GM21423 (cell line): ENCODE data around the gene ZBTB47.

Experiments used
- ATAC-seq: cut with Tn5 transposase; IDR thresholded peaks from one replicate; pipeline ENCODE4 v1.9.1; 2021; ENCODE audit warnings: mild to moderate bottlenecking, moderate library complexity; ENCODE audit not compliant: unreplicated experiment

ZBTB47 gene

DNA sequence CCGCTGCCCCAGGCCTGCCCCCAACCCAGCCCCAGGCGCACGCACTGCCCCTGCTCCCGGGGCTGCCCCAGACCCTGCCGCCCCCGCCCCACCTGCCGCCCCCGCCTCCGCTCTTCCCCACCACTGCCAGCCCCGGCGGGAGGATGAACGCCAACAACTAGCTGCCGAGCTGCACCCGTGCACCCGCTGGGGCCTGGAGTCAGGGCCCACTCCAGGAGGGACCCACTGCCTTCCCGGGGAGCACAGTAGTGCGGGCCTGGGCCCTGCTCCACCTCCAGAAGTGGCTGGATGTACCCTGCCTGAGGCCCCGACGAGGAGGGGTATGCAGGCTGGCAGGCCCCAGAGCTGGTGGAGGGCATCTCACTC lies 10.9 kb downstream of the ZBTB47 start:
- no peak for ATAC-seq

DNA sequence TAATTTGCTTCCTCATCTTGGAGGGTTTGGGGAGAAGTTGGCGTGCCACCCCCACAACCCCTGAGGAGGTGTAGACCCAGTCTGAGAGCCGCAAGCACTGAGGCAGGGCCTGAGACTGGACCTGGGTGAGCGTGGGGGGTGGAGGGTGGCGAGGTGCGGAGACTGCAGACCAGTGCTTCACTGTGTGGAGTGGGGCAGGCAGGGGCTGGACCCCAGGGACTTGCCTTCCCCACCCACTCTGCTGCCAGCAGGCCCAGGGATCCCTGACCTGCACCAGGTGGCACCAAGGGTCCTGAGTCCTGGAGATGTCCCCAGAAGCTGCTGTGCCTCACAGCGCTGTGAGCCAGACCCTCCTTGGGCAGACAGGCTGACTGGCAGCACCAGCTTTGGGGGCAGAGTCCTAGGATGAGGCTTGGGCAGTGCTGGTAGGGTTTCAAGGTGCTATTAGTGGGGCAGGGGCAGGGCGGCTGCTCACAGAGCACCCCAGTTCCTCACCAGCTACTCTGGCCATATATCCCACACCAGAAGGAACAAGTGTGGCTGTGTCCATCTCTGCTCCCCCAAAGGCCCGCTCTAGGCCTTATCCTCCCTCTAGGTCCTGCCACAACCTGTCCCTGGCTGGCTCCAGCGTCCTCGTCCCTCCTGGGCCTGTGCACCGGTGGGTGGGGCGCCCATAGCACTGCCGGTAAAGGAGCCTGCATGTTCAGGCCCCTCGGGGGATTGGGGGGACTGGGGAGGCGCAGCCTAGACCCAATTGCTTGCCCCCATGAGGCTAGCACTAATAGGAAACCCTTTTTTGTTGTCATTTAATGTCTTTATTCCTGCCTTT lies 11.8 kb downstream of the ZBTB47 start:
- ATAC-seq, result no peak

DNA sequence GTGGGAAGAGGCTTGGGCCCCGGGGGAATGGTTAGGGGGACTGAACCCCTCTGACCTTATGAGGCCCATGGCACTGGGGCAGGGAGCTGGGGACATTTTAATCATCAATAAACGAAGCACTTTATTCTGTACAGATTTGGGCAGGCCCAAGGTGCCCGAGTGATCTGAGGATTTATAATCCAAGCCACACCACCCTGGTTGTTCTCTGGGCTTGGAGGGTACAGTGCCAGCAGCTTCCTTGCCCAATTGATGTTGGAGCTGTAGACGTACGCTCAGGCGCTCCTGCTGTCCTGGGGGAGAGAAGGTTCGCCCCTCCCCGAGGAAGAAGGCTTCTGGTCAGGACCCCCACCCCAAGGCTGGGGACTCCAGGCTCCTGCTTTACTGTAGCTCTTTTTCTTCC lies 12.5 kb downstream of the ZBTB47 start:
- no peak for ATAC-seq

DNA sequence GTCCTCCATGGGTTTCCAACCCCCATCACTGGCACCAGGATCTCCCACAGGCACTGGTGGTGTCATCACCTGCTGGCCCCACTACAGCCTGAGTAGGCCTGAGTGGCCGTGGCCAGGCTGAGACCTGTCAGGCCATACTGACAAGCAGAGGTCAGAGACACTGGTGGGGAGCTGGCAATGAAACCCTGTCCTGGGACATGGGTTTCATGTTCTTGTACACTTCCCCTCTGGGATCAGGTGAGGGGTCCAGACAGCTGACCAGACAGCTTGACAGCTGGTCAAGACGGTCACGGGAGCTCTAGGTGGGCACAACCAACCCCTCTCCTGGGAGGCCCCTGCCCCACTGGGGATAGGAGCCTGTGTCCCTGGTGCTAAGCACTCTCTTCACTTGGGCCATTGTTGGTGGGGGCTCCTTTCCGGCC lies 13.1 kb downstream of the ZBTB47 start:
- ATAC-seq, result no peak

DNA sequence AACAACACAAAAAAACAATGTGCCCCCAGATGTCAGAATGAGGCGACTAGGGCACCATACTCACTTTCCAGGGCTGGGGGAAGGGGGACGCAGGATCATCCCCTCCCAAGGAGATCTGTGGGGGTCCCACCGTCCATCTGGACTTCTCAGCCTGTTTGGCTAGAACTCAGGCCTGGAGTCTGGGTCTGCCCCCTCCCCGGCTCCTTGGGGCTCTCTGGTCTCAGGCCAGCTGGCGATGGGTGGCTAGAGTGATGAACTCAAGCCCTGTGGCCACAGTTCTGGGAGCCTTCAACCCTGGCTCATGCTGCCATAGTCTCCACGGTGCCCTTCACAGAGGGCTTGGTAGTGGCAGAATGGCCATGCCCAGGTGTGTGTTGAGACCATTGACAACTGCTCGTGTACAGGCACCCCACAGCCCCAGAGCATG lies 13.6 kb downstream of the ZBTB47 start:
- ATAC-seq, result no peak

DNA sequence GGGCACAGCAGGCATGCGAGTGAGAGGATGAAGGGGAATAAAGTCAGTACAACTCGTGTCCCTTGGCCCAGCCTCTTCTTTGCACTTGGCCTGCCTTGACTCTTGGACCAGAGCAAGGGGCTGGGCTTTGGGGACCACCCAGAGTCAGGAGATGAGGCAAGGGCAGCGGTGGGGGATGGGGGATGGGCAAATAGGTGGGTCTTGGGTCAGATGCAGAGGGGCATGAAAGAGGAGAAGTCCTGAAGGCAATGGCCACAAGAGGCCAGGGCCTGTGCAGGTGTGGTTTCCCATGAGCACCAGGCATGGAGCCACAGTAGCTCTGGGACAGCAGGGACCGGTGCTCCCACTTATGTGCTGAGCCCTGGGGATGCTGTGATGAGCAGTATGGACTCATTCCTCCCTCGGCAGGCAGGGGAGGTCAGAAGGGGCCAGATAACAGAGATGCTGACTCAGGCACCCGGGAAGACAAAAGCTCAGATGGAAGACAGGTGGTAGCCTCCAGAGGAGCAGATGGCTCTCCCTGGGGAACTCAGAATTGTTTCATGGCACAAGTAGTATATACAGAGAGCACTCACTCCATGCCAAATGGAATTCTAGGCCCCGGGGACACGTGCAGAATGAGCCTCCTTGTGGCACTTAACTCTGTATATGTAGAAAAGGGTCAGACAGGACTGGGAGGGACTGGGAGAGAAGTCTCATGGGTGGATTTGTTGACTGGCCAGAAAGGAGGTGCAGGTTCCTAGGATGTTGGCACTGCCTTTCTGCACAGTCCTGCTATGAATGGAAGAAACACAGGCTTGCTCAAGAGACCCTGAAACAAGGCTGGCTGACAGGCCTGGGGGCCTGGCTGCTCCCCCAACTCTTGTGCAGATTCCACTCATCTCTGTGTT lies 14.3 kb downstream of the ZBTB47 start:
- no peak for ATAC-seq

DNA sequence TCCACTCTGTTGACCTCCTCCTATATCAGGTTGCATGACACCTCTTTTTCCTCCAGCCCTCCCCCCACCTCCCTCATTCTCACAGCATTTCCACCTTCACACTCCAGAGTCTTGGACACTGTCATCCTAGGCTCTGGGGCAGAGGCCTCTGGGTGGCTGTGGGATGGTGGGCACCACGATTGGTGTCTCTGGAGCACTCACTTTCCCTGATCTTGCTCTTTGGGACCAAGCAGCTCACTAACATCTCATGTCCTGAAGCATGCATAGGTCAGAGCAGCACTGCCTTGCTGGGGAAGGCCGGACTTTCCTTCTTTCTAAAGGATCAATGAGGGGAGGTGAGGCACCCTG lies 14.9 kb downstream of the ZBTB47 start:
- ATAC-seq, result no peak

DNA sequence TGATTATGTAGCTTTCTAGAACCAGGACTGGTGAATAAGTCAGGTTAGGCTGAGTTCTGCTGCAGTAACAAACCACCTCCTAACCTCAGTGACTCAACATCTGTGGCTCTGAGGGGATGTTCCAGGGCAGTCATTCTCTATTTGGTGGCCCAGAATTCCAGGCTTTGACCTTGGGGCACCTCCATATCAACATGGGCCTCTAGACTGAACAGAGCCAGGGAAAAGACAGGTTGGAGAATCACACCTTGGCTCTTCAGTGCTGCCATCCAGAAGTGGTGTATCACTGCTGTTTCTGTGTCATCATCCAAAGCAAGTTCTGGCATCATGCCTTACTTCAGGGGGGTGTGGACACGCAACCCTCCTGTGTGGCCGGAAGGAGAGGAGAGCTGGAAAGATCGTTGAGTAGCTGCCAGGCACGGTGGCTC lies 15.3 kb downstream of the ZBTB47 start:
- ATAC-seq, result no peak

DNA sequence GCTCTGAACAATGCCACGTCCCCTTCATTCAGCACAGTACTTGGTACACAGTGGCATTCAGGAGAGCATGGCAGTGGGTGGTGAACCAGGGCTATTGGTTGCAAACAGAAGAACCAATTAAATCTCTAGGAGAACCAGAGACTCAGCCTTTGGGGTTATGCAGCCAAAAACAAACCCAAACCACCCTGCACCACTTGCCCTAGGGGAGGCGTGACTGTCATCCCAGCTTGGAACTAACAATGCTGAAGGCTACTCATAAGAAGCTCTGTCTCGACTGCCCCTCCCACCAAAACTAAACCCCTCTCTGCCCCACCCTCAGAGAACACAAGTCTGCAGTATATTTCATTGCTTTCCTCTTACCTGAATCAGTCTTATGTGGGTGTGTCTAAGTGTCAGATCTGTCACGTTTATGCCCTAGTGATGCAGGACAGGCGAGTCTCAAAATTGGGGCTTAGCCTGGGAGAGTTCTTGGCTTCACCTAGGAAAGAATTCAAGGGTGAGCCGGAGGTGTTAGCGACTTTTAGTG lies 16.6 kb downstream of the ZBTB47 start:
- ATAC-seq, result no peak

DNA sequence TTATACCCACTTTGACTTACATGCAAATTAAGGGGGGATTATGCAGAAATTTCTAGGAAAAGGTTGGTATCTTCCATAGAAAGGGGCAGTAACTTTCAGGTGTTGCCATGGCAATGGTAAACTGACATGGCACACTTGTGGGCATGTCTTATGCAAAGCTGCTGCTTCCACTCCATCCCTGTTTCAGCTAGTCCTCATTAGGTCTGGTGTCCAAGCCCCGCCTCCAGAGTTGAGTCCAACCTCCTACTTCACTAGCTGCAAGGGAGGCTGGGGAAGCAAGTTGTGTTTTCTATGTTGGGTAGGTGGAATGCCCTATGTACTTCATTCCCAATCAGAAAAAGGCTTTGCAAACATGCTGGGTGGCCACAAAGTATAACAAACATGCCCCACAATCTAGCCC lies 17.2 kb downstream of the ZBTB47 start:
- ATAC-seq, result no peak

DNA sequence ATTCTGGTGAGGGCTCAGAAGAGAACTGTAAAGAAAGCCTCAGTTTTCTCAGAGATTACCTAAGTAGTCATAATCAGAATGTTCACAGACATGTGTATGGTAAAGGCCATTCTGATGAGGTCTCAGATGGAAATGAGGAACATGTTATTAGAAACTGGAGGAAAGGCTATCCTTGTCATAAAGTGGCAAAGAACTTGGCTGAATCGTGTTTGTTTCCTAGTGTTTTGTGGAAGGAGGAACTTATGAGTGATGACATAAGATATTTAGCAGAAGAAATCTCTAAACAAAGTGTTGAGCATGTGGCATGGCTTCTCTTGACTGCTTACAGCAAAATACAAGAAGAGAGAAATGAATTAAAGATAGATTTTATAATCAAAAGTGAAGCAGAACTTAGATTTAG lies 19.0 kb downstream of the ZBTB47 start:
- no peak for ATAC-seq

DNA sequence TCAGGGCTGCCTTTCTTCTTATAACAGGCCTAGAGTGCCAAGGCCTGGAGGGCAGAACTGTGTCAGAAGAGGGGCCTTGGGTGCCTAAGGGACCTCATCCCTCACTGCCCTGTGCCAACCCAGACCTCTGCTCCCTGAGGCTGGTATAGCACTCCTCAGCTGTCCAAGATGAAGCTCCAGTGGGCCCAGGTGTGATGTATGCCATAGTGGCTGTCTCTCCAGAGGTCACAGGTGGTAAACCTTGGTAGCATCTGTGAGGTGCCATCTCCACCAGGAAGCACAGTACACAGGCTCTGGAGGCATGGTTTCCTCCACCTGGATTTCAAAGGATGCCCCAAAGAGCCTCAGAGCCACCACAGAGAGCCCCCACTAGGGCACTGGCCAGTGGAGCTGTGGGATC lies 19.6 kb downstream of the ZBTB47 start:
- no peak for ATAC-seq

DNA sequence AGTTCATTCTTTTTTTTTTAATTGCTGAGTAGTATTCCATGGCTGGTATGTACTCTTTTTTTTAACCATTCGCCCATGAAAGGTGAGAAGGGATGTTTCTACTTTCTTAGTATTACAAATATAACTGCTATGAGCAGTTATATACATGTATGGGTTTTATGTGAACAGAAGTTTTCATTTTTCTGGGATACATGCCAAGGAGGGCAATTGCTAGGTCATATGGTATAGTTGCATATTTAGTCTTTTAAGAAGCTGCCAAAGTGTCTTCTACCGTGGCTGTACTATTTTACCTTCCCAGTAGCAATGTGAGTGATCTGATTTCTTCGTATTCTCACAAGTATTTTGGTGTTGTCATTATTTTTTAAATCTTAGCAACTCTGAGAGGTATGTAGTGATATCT lies 20.6 kb downstream of the ZBTB47 start:
- no peak for ATAC-seq

DNA sequence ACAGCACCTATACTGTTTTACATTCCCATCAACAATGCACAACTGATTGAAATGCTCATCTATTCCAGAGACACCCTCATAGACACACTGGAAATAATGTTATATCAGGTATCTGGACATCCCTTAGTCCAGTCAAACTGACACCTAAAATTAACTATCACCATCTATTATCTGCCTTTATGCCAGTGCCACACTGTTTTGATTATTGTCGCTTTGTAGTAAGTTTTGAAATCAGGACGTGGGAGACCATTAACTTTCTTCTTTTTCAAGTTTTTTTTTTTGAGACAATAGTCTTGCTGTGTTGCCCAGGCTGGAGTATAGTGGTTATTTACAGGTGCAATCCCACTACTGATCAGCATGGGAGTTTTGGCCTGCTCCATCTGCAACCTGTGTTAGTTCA lies 22.4 kb downstream of the ZBTB47 start:
- no peak for ATAC-seq

DNA sequence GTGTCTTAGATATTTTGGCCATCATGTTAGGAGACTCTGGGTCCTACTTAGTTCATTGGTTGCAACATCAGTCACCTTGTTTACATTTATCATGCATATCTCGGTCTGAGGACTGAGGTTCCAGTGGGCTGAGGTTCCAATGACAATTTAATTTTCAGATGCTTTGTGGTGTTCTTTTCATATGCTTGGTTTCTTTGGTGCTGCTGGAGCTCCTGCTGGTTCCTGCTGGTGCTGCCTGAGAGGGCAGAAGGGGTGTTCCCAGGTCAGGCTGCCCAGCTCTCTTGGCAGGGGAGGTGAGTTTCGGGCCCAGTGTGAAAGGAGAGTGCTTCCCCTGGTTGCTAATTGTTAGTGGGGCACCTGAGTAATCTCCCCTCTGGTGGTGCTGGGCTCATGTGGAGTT lies 24.9 kb downstream of the ZBTB47 start:
- no peak for ATAC-seq

DNA sequence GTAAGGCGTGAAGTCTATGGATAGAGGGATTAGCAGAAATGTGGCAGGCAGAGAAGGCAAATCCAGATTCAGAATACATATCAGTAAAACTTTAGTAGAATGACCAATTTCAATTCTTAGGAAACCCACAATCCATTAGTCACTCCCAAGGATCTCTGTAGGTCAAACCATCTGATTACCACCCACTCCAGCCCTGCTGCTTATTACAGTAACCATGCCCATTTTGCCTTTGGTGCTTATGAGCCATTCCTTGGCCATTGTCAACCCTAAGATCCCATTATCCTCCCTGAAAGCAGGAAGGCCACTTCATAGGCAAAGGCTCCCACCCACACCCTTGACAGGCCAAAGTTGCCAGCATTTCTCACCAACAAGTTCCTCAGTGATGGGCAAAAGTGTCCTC lies 26.8 kb downstream of the ZBTB47 start:
- ATAC-seq, result no peak

DNA sequence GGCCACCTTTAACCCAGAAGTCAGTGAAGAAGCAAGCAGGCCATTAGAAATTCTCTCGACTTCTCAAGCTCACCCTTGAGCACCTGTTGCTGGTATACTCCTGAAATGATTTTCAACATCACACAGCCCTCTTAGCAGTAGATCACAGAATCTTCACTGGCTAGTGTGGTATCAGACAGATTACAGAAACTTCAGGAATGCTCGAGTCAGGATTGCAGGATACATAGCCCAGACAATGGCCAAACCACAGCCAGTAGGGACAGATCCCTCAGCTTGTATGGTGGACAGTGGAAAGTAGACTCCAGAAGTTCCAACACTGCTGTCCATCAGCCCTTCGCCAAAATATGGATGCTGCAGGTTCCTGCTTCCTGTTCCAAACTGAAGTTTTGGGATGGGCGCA lies 27.3 kb downstream of the ZBTB47 start:
- no peak for ATAC-seq

DNA sequence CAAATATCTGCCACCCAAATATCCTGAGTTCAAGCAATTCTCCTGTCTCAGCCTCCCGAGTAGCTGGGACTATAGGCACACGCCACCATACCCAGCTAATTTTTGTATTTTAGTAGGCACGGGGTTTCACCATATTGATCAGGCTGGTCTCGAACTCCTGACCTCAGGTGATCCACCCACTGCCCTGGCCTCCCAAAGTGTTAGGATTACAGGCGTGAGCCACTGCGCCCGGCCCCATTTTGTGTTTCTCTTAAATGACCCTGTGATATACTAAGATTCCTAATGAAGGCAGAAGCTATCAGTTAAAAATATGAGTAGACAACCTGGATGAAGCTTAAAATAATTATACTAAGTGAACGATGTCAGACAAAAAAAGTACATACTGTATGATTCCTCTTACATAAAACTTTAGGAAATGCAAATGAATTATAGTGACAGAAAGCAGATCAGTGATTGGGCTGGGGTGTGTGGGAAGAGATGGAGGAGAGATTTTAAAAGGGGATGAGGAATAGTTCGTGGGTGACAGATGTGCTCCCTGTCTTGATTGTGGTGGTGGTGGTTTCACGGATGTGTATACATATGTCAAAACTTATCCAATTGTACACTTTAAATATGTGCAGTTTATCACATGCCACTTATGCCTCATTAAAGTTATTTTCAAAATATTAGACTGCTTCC lies 28.0 kb downstream of the ZBTB47 start:
- ATAC-seq, result no peak

DNA sequence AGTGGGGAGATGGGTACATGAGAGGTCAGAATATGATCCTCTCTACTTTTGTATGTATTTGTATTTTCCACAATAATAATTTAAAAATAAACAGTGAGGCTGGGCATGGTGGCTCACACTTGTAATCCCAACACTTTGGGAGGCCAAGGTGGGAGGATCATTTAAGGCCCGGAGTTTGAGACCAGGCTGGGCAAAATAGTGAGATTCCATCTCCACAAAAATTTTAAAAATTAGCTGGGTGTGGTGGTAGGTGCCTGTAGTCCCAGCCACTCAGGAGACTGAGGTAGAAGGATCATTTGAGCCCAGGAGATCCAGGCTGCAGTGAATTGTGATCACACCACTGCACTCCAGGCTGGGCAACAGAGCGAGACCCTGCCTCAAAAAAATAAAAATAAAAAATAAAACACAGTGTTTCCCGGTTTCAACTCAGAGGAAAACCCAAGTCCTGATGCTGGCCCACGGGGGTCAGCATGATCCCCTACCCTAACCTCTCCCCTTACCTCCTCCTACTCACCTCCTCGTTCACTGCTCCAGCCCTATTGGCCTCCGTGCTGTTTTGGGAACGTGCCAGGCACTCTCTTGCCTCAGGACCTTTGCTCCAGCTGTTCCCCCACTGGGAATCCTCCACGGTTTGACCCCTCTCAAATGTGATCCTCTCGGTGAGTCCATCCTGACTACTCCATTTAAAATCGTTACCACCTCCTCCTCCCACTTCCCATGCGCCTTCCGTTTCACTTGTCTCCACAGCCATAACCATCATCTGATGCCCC lies 29.0 kb downstream of the ZBTB47 start:
- ATAC-seq, result no peak

DNA sequence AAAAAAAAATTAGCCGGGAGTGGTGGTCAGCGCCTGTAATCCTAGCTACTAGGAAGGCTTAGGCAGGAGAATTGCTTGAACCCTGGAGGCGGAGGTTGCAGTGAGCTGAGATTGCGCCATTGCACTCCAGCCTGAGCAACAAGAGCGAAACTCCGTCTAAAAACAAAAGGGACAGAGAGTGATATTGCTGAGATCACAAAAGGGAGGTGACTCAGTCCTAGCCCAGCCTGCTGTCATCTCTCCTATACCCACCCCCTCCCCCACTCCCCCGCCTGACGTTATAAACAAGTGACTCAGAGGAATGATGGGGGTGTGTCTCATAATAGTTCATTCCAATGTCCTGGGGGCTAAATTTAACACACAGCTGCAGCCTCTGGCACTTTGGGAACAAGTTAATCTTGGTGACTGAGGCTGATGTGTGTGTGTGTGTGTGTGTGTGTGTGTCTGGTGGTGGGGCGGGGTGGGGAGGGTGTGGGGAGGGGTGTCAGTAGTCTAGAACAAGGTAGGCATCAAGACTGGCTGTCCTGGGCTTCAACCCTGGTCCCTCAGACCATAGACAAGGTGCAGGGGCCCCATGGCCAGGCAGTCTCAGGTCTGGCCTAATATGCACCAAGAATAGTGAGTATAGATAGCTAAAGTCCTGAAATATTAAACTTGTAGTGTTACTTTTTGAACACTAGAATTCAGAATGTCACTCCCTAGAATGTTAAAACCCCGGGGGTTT lies 30.5 kb downstream of the ZBTB47 start:
- no peak for ATAC-seq
